Activated CD8-positive, alpha-beta memory T cell treated with anti-CD3 and anti-CD28 coated beads for 1 hour (primary cell): ENCODE data around the gene G6PC1.
"Not testable (repeated sequence)": the region's sequence is repeated elsewhere in the genome, so short reads cannot be mapped to it uniquely, and the experiment has no call there.

ENCODE experiments used
- DNase-seq, 2 donors: peaks; one replicate each; pipeline ENCODE4 v3.0.0-alpha.2; 2020; ENCODE audit warnings: low read depth in 1 of 2; ENCODE audit errors: extremely low read depth in 1 of 2

G6PC1 gene

GRCh38 chr17:42900460-42901331 is at the start of gene G6PC1:
Gene G6PC1 (plus strand): TSS chr17:42900799. CDS start chr17:42900877, 78 bp downstream.
- no peak for DNase-seq

GRCh38 chr17:42850954-42851353 is 49.6 kb upstream of the G6PC1 start, which contains the start of gene AOC3:
Gene AOC3 (plus strand): TSS chr17:42851199. CDS start chr17:42851344, 145 bp downstream.
- no peak for DNase-seq

- DNase-seq = not testable (repeated sequence)
Observed at GRCh38 chr17:42851371-42852240, 49.0 kb upstream of the G6PC1 start.

- DNase-seq = no peak
Observed at GRCh38 chr17:42852351-42852750, 48.2 kb upstream of the G6PC1 start.

GRCh38 chr17:42853004-42853403 is 47.6 kb upstream of the G6PC1 start:
- DNase-seq = no peak

GRCh38 chr17:42853597-42853967 is 47.0 kb upstream of the G6PC1 start:
- DNase-seq = no peak

- no peak for DNase-seq
Observed at GRCh38 chr17:42853968-42854790, 46.4 kb upstream of the G6PC1 start.

GRCh38 chr17:42855048-42855596 is 45.5 kb upstream of the G6PC1 start:
- no peak for DNase-seq

- not testable (repeated sequence) for DNase-seq
Observed at GRCh38 chr17:42856093-42856492, 44.5 kb upstream of the G6PC1 start.

GRCh38 chr17:42856516-42856915 is 44.1 kb upstream of the G6PC1 start:
- not testable (repeated sequence) for DNase-seq

GRCh38 chr17:42857389-42857788 is 43.2 kb upstream of the G6PC1 start:
- DNase-seq = no peak

GRCh38 chr17:42865638-42866094 is 34.9 kb upstream of the G6PC1 start:
- no peak for DNase-seq

GRCh38 chr17:42866216-42866615 is 34.4 kb upstream of the G6PC1 start:
- no peak for DNase-seq

- no peak for DNase-seq
Observed at GRCh38 chr17:42866631-42867575, 33.7 kb upstream of the G6PC1 start.

GRCh38 chr17:42867694-42868261 is 32.8 kb upstream of the G6PC1 start:
- DNase-seq = not testable (repeated sequence)

- no peak for DNase-seq
Observed at GRCh38 chr17:42868338-42868737, 32.3 kb upstream of the G6PC1 start.

GRCh38 chr17:42871647-42872046 is 29.0 kb upstream of the G6PC1 start:
- DNase-seq = no peak

- no peak for DNase-seq
Observed at GRCh38 chr17:42872251-42872965, 28.2 kb upstream of the G6PC1 start.
